NCI-H146 (cell line): ENCODE data around the gene PHACTR2.
A peak's percentile ranks its signal among the peaks of the same experiment; 100 is the strongest.

Source experiments
- DNase-seq: peaks from one replicate; lab custom pipeline; 2025; lab: John Stamatoyannopoulos, UW

The PHACTR2 gene

DNA sequence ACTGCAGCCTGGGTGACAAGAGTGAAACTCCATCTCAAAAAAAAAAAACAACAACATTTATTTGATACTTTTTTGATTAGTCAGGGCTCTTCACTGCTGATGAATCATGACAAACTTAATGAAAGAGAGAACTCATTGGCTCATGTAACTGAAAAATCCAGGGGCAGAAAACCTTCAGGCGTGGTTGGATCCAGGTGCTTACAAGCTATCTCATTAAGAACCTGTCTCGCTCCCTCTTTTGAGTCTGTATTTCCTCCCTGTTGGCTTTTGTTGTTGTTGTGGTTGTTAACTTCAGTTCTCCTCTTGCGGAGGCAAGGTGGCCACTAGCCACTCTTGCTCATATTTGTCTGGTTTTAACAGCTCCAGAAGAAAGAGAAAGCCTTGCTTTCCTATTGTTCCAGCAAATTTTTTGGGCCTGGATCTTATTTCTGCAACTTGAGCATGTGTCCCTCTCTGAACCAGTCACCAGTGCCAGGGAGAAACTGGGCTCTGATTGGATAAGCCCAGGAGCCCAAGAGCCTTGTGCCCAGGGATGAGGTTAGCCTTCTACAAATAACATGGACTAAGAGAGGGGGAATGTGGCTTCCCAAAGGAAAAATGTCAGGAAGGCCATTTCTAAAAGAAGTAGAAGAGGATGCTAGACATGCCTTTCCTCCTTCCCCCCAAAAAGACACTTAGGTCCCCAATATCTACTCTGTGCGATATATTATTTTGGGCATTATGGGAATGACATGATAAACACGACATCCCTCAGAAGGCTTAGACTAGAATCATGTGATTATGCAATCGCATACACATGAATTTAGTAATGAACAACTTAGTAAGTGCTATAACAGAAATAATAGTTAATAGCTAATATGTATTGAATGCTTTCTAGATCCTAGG is 64.5 kb downstream of the PHACTR2 start:
- no peak for DNase-seq

DNA sequence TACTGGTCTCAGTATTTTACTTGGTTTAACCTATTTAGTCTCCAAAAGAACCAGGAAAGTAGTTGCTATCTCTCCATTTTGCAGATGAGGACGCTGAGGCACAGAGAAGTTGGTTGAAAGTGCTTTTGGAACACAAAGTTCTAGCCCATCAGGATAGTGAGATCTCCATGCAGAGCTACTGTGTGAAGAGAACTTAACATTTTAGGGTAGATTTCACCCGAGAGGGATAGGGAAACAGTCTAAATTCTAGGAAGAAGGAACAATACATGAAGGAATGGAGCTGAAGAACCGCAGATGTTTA is 65.1 kb downstream of the PHACTR2 start:
- DNase-seq, result no peak

DNA sequence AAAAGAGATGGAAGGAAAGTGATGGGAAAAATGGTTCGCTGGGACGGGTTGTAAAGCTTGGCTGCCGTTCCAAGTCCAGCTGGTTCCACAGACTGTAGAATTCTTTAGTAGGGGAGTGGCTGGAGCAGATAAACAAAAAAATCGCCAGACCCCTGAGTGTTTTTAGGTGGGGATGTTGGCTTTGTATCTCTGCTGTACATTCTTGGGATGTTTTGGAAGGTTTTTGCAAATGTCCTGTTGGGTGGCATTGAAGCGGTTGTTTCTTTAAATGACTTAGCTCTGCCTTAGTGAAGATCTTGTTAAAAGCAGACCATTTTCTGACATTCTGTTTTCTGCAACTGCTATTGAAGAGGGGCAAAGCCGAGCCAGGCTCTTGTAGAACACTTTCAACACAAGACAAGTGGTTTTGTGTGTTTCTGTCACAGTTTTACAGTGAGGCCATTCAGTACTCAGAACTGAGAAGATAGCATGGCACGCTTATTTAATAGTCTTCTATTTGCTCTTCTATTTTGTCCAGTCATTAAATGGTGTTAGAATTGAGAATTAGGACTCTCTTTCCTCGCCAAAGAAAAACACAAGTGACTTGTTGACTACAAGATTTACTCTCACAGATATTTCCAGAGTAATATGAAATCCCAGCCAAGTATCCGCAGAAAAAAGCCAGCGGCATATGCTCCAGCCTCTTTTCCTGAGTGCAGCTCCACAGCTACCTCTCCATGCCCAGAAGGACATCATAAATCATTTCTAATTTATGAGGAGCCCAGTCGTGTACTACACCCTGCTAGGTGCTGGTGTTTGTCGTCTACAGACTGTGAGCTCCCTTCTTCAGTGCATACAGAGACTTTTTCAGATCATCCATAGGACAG is 65.8 kb downstream of the PHACTR2 start:
- DNase-seq, result peak; percentile 35

DNA sequence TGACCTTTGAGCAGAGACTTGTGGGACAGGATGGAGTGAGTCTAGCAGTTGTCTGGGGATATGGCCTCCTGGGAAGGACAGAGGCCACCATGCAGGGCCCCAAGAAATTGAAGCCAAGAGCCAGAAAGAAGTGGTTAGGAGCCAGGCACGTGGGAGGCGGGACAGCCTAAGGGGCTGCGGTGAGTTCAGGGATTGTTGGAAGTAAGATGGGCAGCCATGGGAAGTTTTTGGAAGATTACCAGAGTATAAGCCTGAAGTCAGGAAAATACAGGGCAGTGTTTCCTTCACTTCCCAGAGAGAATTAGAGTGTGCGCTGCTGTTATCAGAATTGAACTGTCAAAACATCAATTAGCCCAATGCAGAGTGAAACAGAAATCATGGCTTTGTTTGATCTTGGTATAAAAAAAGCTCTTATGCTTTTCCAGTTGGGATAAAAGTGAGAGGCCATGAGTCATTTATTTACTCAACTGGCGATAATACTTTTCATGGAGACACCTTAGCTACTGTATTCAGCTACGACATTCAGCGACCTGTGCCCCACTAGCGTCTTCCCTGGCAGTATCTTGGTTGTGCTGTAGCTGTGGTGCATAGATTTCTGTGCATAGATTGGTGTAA is 66.9 kb downstream of the PHACTR2 start:
- DNase-seq, result peak; percentile 27

DNA sequence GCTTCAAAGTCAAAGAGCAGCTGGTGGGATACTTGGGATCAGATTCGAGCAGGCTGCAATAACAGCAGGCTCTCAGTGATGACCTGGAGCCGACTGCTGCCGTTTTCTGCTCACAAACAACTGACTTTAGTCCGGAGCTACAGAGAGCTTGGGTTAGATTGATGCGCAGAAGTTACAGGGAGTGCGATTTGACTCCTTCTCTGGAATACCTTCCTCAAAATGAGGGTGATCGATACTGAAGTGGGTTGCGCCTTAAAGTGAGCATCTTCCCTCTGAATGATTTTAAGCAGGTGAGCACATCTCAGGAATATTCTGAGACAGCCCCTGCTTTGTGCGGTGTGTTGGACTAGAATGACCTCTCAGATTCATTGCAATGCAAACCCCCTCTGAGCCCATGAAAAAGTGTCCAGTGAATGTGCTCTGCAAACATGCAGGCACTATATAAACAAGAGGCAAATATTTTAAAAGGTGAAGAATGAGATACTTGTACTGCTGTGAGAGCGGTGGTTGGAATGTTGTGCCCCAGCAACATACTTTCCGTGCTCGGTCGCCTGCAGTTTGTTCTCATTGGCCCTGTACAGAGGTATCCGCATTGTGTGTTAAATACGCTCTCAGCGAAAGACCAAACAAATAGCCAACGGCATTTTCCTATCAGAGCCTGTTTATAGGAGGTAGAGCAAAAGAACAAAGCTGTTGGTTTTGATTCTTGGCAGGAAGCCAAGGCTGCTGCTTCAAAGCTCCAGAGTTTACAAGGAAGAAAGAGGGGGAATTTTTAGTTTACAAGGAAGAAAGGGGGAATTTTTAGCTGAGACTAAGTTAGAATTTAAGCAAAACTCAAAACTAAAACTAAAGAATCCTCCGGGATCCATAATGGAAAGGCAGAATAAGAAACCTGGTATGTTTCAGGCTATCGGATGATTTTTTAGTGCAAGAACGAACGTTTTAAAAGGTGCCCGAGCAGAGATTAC is 67.7 kb downstream of the PHACTR2 start:
- peak; percentile 91 for DNase-seq

DNA sequence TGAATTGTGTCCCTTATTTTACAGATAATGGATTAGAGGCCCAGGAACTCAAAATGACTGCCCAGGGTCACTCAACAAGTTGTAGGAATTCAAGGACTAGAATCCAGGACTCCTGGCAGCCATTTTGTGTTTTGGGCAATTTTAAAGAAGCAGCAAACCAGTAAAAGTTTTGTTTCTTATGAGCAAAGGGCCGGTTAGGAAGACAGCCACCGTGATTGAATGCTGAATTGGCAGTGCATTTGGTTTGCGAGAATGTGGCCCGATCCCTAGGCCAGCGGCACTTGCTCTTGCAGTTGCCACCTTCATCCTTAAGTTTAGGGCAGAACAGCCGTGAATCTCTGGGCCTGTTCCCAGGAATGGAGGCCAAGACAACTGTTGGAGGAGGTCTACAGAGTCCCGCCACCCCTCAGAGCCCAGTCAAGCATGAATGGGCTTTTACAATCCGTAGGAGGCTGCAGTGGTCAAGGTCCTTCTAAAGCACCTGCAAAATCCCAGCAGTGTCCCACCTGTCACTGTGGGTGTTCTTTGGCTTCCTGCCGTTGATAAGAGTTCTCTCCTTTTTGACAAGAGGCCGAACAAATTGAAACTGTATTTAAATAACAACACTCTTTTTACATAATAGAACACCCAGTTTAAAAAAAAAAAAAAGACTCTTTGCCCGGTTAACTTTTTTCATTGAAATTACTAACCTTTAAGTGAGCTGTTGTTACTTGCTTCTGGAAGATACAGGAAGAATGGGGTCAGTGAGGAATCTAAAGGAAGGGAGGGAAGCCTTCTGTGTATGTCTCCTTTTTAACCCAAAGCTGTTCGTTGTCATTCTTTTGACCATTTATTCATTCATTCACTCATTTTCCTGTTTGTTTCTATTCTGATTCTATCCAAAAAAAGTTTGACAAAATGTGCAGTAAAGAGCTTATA is 68.7 kb downstream of the PHACTR2 start:
- peak; percentile 93 for DNase-seq

DNA sequence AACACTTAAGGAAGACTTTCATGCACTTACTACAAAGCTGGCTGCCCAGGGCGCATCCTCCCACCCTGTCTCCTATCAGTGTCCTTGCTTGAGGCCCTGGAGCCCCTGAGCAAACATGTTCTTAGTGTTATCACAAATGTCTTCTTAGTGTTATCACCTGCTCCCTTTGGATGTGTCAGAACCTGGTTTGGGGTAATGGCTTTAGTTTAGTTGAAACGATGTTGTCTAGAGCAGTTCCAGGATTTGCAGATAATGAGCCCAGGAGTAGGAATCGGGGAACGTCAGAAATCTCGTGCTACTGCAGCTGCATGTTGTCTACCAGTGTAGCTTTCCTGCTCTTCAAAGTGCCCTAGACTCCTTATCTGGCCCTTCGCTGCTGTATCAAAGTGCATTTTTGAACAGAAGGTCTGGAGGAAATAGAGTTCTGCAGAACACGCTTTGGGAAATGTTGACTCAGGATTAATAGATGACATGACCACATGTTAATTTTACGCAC is 69.6 kb downstream of the PHACTR2 start:
- DNase-seq, result peak; percentile 81

DNA sequence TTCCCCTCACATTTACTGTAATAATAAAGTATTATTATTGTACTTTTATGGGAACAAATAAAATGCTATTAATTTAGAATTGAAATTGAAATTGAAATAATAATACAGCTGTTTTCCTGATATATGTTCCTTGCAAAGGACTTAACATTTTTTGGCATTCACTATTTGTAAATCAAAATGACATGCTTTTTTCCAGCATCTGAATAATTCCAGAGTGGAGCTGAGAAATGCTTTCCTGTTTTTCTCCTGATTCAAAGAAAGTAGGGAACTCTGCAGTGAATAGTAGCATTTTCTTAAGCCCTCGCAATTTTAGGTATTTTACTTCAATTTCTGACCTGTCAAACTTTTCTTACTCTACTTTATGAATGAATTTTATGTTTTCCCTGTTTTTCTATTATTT is 72.1 kb downstream of the PHACTR2 start:
- DNase-seq, result no peak

DNA sequence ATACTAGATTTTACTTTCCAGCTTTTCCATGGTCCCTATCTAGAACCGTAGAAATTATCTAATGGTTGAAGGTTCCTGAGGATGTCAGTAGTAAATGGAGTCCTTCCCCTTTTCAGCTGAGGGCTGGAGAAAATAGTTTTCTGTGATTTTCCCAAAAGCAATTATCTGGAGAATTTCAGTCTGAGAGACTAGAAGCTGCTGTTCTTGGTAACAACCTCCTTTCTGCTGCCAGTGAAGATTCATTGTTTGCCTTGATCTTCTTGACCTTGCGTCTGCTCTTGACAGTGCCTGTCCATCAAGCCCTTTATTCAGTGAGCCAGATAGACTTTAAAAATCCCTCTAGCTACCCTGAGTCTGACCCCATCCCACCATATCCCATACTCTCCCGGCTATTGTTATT is 73.1 kb downstream of the PHACTR2 start:
- DNase-seq, result no peak

DNA sequence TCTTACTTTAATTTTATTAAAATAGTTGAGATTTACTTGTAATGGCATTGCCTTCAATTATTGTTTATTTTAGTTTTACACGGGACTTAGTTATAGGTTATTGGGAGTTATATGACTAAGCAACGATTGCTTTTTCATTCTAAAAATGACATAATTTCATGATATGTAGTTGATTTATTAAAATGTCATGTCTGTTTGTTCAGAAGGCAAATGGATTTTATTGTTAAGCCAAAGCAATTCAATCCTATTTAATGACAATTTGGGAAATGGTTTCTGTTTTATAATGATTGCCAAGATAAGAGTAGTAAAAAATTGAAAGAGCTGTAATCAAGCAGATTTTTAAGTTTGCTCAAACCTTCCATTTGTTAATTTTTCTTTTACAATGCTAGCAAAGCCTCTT is 74.7 kb downstream of the PHACTR2 start:
- DNase-seq, result peak; percentile 7

DNA sequence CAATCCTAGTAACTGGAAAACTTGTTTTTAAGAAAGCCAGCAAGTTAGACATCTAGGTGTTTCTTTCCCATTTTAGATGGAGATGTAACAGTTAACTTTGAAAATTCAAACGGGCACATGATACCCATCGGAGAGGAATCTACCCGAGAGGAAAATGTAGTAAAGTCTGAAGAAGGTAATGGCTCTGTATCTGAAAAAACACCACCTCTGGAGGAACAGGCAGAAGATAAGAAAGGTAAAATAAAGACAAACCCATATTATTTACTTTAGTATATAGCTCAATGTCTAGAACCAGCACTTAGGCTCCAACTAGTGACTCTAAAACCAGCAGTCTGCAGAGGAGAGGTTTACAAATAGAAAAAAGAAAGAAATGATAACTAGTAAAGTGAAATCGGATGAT is 75.9 kb downstream of the PHACTR2 start:
- DNase-seq, result no peak

DNA sequence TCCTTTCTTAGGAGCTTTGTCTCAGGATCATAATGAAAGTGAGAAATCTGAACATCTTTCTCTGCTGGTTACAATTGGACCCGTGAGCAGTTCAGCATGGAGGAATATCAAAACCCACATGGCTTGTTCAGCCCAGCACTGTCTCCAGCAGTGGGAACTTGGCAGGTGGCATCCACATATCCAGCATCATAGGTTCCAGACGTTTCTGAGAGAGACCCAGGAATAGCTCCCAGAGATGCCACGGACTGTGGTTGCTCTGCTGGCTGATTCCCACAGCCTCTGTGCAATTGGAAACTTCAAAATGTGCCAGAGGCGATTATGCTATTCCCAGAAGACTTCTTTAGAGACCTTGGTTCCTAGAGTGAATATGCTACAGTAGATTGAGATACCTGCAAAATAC is 76.4 kb downstream of the PHACTR2 start:
- DNase-seq, result no peak

DNA sequence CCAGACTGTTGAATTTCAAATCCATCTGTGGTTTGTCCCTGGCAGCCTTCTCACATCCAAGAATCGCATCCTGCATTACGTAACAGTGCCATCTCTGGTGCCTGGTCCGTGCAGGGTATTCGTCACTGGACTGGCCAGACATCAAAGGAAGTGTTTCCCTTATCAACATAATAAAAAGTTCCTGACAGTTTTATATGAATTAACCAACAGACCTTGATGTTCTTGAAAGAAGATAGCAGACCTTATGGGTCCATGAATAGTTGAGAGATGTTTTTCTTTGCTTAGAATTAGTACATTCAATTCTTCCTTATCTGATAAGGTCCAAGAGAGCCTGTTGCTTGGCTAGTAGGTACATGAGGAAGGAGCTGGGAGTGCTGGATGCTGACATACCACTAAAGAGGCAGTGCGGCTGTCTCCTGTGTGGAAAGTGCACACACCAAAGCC is 77.6 kb downstream of the PHACTR2 start:
- no peak for DNase-seq

DNA sequence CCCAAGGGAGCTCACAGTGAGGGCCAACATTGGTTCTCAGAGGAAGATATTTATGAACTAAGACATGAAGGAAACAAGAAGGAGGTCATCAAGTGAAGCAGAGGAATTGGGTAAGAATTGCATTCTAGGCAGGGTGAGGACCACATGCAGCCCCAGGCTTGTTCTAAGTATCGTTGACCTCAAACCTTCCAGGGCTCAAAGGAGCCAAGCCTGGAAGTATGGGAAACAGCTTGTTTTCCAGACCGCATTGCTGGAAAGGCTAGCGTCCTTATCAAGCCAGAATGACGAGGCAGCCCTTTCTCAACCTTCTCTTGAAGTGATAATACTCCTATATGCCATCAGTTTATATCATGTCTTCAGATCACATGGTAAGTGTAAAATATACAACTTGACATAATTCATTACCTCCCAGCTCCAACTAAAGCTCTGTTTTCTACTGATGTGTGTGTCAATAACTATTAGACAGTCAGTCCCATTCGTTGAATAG is 79.6 kb downstream of the PHACTR2 start:
- DNase-seq, result no peak

DNA sequence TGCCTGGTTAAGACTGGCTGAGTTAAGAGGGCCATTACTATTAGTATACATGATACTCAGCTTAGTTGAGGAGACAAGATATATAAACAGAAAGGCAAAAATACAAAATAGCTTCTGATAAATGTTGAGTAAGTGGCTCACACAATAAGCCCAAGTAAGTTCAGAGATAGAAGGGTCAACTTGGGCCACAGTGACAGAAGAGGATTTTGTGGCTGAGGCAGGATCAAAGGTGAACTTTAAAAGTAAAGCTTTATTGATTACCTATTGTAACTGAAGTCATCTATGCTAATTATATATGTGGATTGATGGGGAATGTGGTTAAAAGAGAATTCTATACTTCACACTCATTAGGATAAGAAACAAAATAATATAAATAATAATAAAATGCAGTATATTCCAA is 80.8 kb downstream of the PHACTR2 start:
- no peak for DNase-seq

DNA sequence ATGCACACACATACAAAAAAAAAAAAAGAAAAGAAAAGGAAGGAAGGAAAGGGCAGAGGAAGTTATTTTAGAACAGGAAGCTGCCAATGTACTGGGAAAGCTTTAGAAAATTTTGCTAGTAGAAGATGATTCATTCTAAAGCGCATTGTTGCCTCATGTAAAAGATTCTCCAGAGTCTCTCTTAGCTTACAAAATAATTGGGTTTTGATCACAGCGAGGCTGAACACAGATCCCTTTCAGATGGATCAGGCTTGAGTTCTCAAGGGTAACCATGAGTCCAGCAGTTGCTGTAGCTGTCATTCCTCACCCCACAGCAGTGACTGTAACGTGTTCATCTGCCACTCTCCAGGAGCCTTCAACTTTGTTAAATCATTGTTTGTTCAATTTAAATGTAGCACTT is 81.9 kb downstream of the PHACTR2 start:
- DNase-seq, result no peak

DNA sequence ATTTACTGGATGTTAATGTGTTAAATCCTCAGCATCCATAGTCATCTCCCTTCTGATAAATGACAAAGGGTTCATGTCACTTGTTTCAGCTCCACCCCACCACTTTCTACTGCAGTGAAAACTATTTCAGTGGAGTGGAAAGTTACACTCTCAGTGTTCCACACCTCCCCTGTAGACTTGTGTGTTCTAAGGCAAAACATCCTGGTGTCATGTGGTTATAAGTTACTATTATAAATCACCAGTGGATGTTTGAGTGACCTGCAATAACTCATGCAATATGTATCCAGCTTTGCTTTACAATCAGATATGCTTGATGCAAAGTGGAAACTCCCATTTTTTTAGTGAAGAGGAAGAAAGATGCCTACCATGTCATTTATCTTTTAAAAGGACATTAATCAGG is 83.3 kb downstream of the PHACTR2 start:
- no peak for DNase-seq

DNA sequence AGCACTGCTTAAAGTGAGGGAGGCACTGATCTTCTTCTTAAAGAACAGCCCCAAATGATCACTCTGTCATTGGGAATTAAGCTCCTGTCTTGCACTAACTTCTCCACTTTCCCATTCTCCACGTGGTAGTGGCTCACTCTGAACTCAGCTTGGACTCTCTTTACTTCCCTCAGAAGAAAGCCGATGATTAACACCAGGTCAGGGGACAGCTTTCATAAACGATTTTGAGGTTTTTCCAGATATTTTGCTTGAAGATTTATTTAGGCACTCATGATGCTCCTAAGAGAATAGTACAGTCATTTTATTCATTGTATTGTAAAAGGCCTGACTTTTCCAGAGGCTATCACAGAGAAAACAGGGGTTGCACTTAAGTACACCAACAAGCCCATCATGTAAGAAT is 84.4 kb downstream of the PHACTR2 start:
- no peak for DNase-seq

DNA sequence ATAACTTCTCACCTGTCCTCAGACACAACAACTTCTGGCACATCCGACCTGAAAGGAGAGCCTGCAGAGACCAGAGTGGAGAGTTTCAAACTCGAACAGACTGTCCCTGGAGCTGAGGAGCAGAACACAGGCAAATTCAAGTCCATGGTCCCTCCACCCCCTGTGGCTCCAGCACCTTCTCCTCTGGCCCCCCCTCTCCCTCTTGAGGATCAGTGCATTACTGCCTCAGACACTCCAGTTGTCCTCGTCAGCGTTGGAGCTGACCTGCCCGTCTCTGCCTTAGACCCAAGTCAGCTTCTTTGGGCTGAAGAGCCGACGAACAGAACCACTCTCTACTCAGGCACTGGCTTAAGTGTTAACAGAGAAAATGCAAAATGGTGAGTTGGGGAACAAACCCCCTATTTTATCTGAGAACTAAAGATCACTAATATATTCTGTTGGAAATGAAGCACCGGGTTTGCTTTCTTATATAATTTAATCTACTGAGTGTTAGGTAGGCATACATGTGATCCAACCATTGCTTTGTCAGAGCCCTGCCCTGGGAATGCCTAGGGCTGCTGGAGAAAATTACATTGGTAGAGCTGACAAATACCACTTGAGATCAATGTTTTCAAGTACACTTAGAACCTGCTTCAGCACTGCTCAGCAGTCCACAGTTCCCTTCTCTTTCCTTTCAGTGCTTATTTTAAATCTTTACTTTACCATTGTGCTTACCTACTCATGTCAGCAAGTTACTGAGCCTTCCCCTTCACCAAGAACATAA is 87.8 kb downstream of the PHACTR2 start:
- no peak for DNase-seq

DNA sequence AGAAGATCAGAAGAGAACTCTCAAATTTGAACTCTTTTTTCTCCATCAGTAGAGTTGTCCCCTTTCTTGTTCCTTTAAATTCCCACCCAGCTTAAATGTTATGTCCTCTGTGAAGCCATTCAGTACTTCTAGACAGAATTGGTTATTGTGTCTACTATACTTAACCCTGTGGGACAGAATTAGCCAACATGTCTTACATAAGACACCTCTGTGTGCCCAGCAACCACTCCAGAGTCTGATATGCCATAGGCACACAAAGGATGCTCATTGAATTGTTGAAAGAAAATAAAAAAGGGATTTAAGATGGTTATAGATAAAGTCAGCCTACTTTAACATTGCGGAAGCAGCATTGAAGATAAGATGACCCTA is 88.4 kb downstream of the PHACTR2 start:
- no peak for DNase-seq
